AG04450 (cell line): ENCODE data around the gene SIAE. TPM values are rescaled to one million over a fixed set of nuclear protein-coding genes. Genes with fewer than 3 reads are reported as not detected.

Experiments used
- CTCF ChIA-PET: fragments of 300-600, 350-600 bp; formaldehyde crosslinking; extraction: SDS; loops from one replicate; lab custom pipeline; 2022; ENCODE audit warnings: antibody characterized with exemption, inconsistent platforms; lab: Charles Lee
- POLR2A ChIA-PET: fragments of 350-600 bp; formaldehyde crosslinking; extraction: SDS; loops from one replicate; lab custom pipeline; 2021; ENCODE audit warnings: antibody characterized with exemption, inconsistent platforms; lab: Yijun Ruan, JAX
- DNase-seq: peaks from one replicate; pipeline ENCODE4 v3.0.0-alpha.2; 2011; ENCODE audit warnings: low read depth, low spot score
- H3K27ac ChIP-seq: one replicate; pipeline ENCODE4 v1.5.1; 2012; ENCODE audit warnings: low read depth, low read length, control low read depth
- H3K27me3 ChIP-seq: one replicate; pipeline ENCODE4 v1.6.0; 2012; ENCODE audit warnings: low read length; ENCODE audit not compliant: control insufficient read depth, insufficient read depth
- H3K4me3 ChIP-seq: 2 replicates; pipeline ENCODE4 v1.5.1; 2011; ENCODE audit warnings: mild to moderate bottlenecking, low read depth, low read length, control low read depth
- H3K9me3 ChIP-seq: 2 replicates; pipeline ENCODE4 v1.5.1; 2012; ENCODE audit warnings: low read length; ENCODE audit not compliant: control insufficient read depth, insufficient read depth
- CTCF ChIP-seq: IDR thresholded peaks from 2 replicates; pipeline ENCODE4 v1.5.1; 2011; ENCODE audit warnings: low read depth, low read length, control low read depth, inconsistent platforms
- polyA plus RNA-seq: library from polyadenylated mRNA; depleted of rRNA; stranded (reverse); fragments of >200 nt; gene quantifications from 2 replicates; pipeline ENCODE4 v1.2.3, GENCODE V29; 2011

The SIAE gene
- polyA plus RNA-seq, 1 experiment: 37.9 TPM

- H3K9me3 ChIP-seq: no peaks in the 10 kb centered on the region
- H3K4me3 ChIP-seq: peak overlapping the region; percentile 52
- H3K27me3 ChIP-seq: peaks cover 44% of the 10 kb centered on the region
- POLR2A ChIA-PET: interaction anchor here (1.2 kb wide), 2 partner anchors 38 to 158 kb away, joined by 3 read pairs; no protein-coding TSS in a partner anchor
- DNase-seq: no peak
- H3K27ac ChIP-seq: no peak overlapping the region
- TF ChIP-seq CTCF: no peak
- CTCF ChIA-PET: interaction anchor here (0.6 to 1.2 kb wide), 4 partner anchors 45 to 718 kb away, joined by 3 to 8 read pairs (median 5); no protein-coding TSS in a partner anchor
These were observed 44.5 kb upstream of the SIAE start for GRCh38 chr11:124717786-124718651.

DNA sequence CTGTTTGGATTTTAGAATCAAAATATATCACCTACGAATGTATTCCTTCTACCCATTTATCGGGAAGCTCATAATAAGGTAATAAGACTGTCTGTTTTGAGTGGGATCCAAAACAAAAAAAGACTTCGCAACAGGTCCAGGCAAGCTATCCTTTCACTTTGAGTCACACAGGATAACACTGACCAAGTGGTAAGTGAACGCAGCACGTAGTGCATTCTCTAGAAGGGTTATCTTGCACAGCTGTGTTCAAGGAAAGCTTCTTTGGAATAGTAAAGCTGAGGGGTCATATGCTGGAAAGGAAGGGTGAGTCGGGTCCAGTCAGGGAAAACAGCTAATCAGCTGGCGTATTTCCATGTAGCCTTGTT is 43.9 kb upstream of the SIAE start:
- Histone ChIP-seq H3K9me3 (no peaks in the 10 kb centered on the region), H3K4me3 (no peak overlapping the region; the same call in 1 of the 2 replicates), H3K27me3 (peaks cover 43% of the 10 kb centered on the region), H3K27ac (no peak overlapping the region)
- ChIA-PET POLR2A (interaction anchor here (1.2 kb wide), 2 partner anchors 38 to 159 kb away, joined by 3 read pairs; no protein-coding TSS in a partner anchor), CTCF (interaction anchor here (0.6 to 1.2 kb wide), 5 partner anchors 45 to 719 kb away, joined by 3 to 8 read pairs (median 4); no protein-coding TSS in a partner anchor)
- TF ChIP-seq CTCF: no peak
- no peak for DNase-seq

DNA sequence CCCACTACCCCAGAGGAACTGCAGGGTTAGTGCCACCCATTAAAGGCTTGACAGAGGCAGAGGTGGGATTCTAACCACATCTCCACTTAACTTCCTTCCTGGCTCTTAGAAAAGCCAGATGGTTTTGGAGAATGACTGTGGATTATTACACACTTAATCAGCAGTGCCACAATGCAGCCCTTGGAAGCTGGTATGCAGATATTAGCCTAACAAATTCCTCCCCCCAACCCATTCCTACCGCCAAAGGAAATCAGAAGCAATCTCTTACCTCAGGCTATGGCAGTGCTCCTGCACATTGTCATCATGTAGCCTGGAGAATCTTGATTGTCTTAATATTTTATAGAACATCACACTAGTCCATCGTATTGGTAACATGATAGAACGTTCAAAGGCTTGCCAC is 43.1 kb upstream of the SIAE start:
- Histone ChIP-seq H3K27ac (no peak overlapping the region), H3K27me3 (peaks cover 37% of the 10 kb centered on the region), H3K9me3 (no peaks in the 10 kb centered on the region), H3K4me3 (no peak overlapping the region)
- no peak for TF ChIP-seq CTCF
- ChIA-PET POLR2A (no interaction called here), CTCF (interaction anchor here (0.6 to 1.2 kb wide), 3 partner anchors 72 to 95 kb away, joined by 3 to 6 read pairs (median 4); no protein-coding TSS in a partner anchor)
- no peak for DNase-seq

DNA sequence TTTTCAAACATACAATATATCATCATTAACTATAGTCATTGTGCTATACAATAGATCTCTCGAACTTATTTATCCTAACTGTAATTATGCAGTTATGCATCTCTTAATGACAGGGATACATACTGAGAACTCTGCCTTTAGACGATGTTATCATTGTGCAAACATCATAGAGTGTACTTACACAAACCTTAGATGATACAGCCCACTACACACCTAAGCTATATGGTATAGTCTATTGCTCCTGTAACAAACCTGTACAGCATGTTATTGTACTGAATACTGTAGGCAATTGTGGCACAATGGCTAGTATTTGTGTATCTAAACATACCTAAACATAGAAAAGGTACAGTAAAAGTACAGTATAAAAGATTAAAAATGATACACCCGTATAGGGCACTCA is 38.9 kb upstream of the SIAE start:
- TF ChIP-seq CTCF: no peak

DNA sequence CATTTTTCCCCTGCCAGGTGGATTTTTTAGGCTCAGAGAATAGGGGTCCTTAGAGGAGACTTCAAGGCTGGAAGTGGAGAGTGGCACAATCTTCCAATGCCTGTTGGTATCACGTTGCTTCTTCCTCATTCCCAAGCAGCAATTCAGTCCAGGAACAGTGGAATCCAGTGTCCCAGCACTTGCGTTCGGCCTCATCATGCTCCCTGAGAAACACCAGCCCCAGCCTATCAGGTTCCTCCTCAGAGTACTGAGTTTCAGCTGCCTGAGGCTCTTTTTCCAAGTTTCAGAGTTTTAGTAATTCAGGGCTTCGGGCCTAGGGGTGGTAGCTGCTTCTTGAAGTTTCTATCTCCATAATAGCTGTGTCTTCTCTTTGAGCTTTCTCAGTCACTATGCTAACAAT is 34.3 kb upstream of the SIAE start:
- POLR2A ChIA-PET: no interaction called here
- H3K27me3 ChIP-seq: peaks cover 2% of the 10 kb centered on the region
- no peak overlapping the region for H3K27ac ChIP-seq
- peaks cover 7% of the 10 kb centered on the region for H3K9me3 ChIP-seq
- H3K4me3 ChIP-seq: no peak overlapping the region
- CTCF ChIA-PET: no interaction called here
- no peak for DNase-seq
- TF ChIP-seq CTCF: no peak

More for the DNA sequence above, 38.9 kb upstream of the SIAE start:
- no peak overlapping the region for H3K4me3 ChIP-seq
- peaks cover 10% of the 10 kb centered on the region for H3K27me3 ChIP-seq
- DNase-seq: no peak
- ChIA-PET POLR2A (no interaction called here), CTCF (no interaction called here)
- peaks cover 7% of the 10 kb centered on the region for H3K9me3 ChIP-seq
- H3K27ac ChIP-seq: no peak overlapping the region
